NCI-H1105 treated with DMSO at 0.1 percent for 48 hours (cell line): ENCODE measurements around the gene CD300LF.

Experiments used
- DNase-seq: peaks from one replicate; lab custom pipeline; 2025; lab: John Stamatoyannopoulos, UW

The CD300LF gene

DNA sequence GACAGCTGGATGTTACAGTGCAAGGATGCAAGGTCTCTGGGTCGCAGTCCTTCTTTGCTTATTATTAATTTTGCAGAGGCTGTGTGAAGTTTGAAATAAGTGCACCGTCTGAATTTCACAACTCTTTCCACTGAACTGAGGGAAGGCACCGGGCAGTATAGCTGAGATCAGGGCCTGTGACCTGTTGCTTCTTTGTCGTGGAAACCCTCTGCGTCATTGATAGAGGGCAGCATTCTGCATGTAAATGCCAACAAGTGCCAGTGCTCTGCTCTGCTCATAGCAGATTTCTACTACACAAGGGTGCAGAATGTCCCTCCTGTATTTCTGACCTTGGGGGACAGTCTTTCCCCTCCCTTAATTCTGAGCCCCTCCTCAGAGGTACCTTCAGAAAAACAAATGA is 26.0 kb downstream of the CD300LF start:
- DNase-seq = no peak

GRCh38 chr17:74682471-74683190 is 30.1 kb downstream of the CD300LF start:
- no peak for DNase-seq

- no peak for DNase-seq
Observed at GRCh38 chr17:74682028-74682427, 30.7 kb downstream of the CD300LF start.

- DNase-seq = no peak
Observed at GRCh38 chr17:74680941-74681340, 31.8 kb downstream of the CD300LF start.

GRCh38 chr17:74680213-74680612 is 32.5 kb downstream of the CD300LF start:
- no peak for DNase-seq

DNA sequence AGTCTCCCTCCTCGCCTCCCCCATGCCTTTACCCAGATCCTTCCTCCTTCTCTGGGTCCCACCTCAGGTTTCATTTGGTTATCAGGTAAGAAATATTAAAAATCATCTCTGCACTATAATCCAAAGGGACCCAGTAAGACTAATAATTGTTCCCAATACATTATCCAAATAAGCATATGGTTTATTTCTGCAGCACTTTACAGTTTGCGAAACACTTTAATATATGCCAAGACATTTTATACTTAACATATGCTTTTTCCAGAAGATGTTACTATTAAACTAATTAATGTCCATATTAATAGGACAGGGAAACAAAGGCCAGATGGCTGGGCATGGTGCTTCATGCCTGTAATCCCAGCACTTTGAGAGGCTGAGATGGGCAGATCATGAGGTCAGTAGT is 33.3 kb downstream of the CD300LF start:
- DNase-seq = no peak

- DNase-seq = no peak
Observed at GRCh38 chr17:74678541-74678940, 34.2 kb downstream of the CD300LF start.

GRCh38 chr17:74677558-74678466 is 34.9 kb downstream of the CD300LF start:
- no peak for DNase-seq

DNA sequence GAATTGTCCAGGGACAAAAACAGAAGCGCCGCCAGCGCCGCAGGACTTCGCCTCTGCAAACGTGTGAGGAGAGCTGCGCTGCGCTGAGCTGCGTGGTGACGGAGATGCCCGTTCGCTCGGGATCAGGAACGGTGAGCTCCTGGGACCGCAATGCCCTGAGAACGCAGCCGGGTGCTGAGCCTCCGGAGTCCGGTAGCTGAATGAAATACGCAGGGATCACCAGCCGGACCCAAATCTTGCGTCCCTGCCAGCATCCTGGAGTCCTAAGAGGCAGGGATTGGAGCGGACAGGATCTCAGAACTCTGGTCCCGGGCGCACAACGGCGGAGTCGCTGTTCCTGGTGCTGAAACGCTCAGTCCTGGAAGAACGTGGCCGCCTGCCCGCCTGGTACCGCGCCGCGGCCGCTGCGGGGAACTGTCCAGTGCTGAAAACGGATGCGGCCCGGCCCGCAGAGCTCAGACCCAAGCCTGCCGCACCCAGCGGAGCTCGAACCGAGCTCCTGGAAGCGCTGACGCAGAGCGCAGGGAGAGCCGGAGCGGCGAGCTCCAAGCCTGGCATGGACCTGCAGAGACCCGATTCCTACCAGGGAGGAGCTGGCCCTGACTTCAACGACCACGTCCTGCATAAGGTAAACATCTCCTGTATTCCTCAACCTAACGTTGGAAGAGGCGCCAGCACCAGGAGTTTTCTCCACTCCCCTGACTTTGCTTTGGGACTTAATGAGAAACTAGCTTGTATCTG is 41.5 kb downstream of the CD300LF start:
- no peak for DNase-seq

GRCh38 chr17:74670329-74670728 is 42.4 kb downstream of the CD300LF start:
- DNase-seq = no peak

- DNase-seq = no peak
Observed at GRCh38 chr17:74663561-74663960, 49.2 kb downstream of the CD300LF start.

DNA sequence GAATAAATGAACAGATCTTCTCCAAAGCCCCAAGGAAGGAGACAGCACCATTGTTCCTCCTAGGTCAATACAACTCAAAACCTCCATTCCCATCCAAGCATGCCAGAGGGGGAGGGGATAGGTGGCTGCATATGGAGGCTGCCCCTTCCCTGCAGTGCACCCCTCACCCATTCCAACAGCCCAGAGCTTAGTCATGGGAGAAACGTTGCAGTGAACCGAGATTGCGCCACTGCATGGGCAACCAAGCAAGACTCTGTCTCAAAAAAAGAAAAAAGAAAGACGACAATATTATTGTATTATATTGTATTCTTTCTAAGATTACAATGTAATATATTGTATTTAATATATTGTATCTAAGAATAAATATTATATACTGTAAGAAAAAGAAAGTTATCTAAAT is 52.8 kb downstream of the CD300LF start:
- DNase-seq = no peak

GRCh38 chr17:74658620-74659019 is 54.1 kb downstream of the CD300LF start:
- no peak for DNase-seq

- no peak for DNase-seq
Observed at GRCh38 chr17:74654742-74655141, 58.0 kb downstream of the CD300LF start.

- DNase-seq = no peak
Observed at GRCh38 chr17:74652020-74652419, 60.7 kb downstream of the CD300LF start.

GRCh38 chr17:74649909-74650308 is 62.8 kb downstream of the CD300LF start:
- no peak for DNase-seq

- no peak for DNase-seq
Observed at GRCh38 chr17:74647871-74648672, 64.7 kb downstream of the CD300LF start.

GRCh38 chr17:74646231-74646630 is 66.5 kb downstream of the CD300LF start:
- no peak for DNase-seq

GRCh38 chr17:74645010-74645409 is 67.7 kb downstream of the CD300LF start:
- DNase-seq = no peak

- DNase-seq = no peak
Observed at GRCh38 chr17:74644419-74644818, 68.3 kb downstream of the CD300LF start.
